ENCODE data around the gene POLR2J3. TPM values are rescaled to one million over a fixed set of nuclear protein-coding genes. Genes with fewer than 3 reads are reported as not detected.
"Not testable (repeated sequence)": the region's sequence is repeated elsewhere in the genome, so short reads cannot be mapped to it uniquely, and the experiment has no call there.

Gene POLR2J3
- total RNA-seq, 1 donor from 2014 or later, result 31.2 TPM

GRCh38 chr7:102604431-102605145 is 32.2 kb upstream of the POLR2J3 start:
- not testable (repeated sequence) for DNase-seq (ENCODE audit: low spot score in 2 of 2, unreplicated experiment in 2 of 2); H3K36me3 Mint-ChIP-seq; H3K4me1 Mint-ChIP-seq; H3K27ac Mint-ChIP-seq; H3K9me3 Mint-ChIP-seq; H3K27me3 Mint-ChIP-seq (ENCODE audit: low read depth); H3K4me3 Mint-ChIP-seq

GRCh38 chr7:102602317-102602716 is 29.9 kb upstream of the POLR2J3 start:
- H3K4me1 Mint-ChIP-seq; H3K4me3 Mint-ChIP-seq; H3K27me3 Mint-ChIP-seq (ENCODE audit: low read depth); DNase-seq (ENCODE audit: low spot score in 2 of 2, unreplicated experiment in 2 of 2); H3K27ac Mint-ChIP-seq; H3K9me3 Mint-ChIP-seq; H3K36me3 Mint-ChIP-seq: not testable (repeated sequence)

GRCh38 chr7:102599699-102600098 is 27.3 kb upstream of the POLR2J3 start:
- DNase-seq (ENCODE audit: low spot score in 2 of 2, unreplicated experiment in 2 of 2); H3K4me1 Mint-ChIP-seq; H3K36me3 Mint-ChIP-seq; H3K9me3 Mint-ChIP-seq; H3K4me3 Mint-ChIP-seq; H3K27me3 Mint-ChIP-seq (ENCODE audit: low read depth); H3K27ac Mint-ChIP-seq: not testable (repeated sequence)

GRCh38 chr7:102596036-102596435 is 23.7 kb upstream of the POLR2J3 start:
- not testable (repeated sequence) for DNase-seq (ENCODE audit: low spot score in 2 of 2, unreplicated experiment in 2 of 2); H3K36me3 Mint-ChIP-seq; H3K27me3 Mint-ChIP-seq (ENCODE audit: low read depth); H3K4me3 Mint-ChIP-seq; H3K9me3 Mint-ChIP-seq; H3K27ac Mint-ChIP-seq; H3K4me1 Mint-ChIP-seq

- H3K9me3 Mint-ChIP-seq; H3K36me3 Mint-ChIP-seq; H3K4me1 Mint-ChIP-seq; H3K27me3 Mint-ChIP-seq (ENCODE audit: low read depth); H3K4me3 Mint-ChIP-seq; H3K27ac Mint-ChIP-seq; DNase-seq (ENCODE audit: low spot score in 2 of 2, unreplicated experiment in 2 of 2): not testable (repeated sequence)
These were observed 21.4 kb upstream of the POLR2J3 start for GRCh38 chr7:102593637-102594334.

GRCh38 chr7:102592477-102593019 is 20.2 kb upstream of the POLR2J3 start:
- not testable (repeated sequence) for H3K9me3 Mint-ChIP-seq; H3K36me3 Mint-ChIP-seq; H3K27ac Mint-ChIP-seq; H3K27me3 Mint-ChIP-seq (ENCODE audit: low read depth); H3K4me1 Mint-ChIP-seq; DNase-seq (ENCODE audit: low spot score in 2 of 2, unreplicated experiment in 2 of 2); H3K4me3 Mint-ChIP-seq

GRCh38 chr7:102589857-102590256 is 17.5 kb upstream of the POLR2J3 start:
- H3K27ac Mint-ChIP-seq; H3K36me3 Mint-ChIP-seq; DNase-seq (ENCODE audit: low spot score in 2 of 2, unreplicated experiment in 2 of 2); H3K4me1 Mint-ChIP-seq; H3K4me3 Mint-ChIP-seq; H3K27me3 Mint-ChIP-seq (ENCODE audit: low read depth); H3K9me3 Mint-ChIP-seq: not testable (repeated sequence)

GRCh38 chr7:102583495-102583894 is 11.1 kb upstream of the POLR2J3 start:
- not testable (repeated sequence) for H3K4me1 Mint-ChIP-seq; DNase-seq (ENCODE audit: low spot score in 2 of 2, unreplicated experiment in 2 of 2); H3K27me3 Mint-ChIP-seq (ENCODE audit: low read depth); H3K36me3 Mint-ChIP-seq; H3K9me3 Mint-ChIP-seq; H3K4me3 Mint-ChIP-seq; H3K27ac Mint-ChIP-seq

- not testable (repeated sequence) for H3K27ac Mint-ChIP-seq; DNase-seq (ENCODE audit: low spot score in 2 of 2, unreplicated experiment in 2 of 2); H3K4me3 Mint-ChIP-seq; H3K27me3 Mint-ChIP-seq (ENCODE audit: low read depth); H3K4me1 Mint-ChIP-seq; H3K36me3 Mint-ChIP-seq; H3K9me3 Mint-ChIP-seq
These were observed 9.3 kb upstream of the POLR2J3 start for GRCh38 chr7:102581722-102582121.

GRCh38 chr7:102578486-102578885 is 6.1 kb upstream of the POLR2J3 start:
- not testable (repeated sequence) for H3K36me3 Mint-ChIP-seq; H3K27me3 Mint-ChIP-seq (ENCODE audit: low read depth)

GRCh38 chr7:102577315-102578240 is 5.2 kb upstream of the POLR2J3 start:
- not testable (repeated sequence) for H3K4me3 Mint-ChIP-seq; H3K9me3 Mint-ChIP-seq; H3K27me3 Mint-ChIP-seq (ENCODE audit: low read depth); DNase-seq (ENCODE audit: low spot score in 2 of 2, unreplicated experiment in 2 of 2); H3K27ac Mint-ChIP-seq; H3K4me1 Mint-ChIP-seq; H3K36me3 Mint-ChIP-seq

More at GRCh38 chr7:102578486-102578885, 6.1 kb upstream of the POLR2J3 start:
- H3K9me3 Mint-ChIP-seq; DNase-seq (ENCODE audit: low spot score in 2 of 2, unreplicated experiment in 2 of 2); H3K4me3 Mint-ChIP-seq; H3K4me1 Mint-ChIP-seq; H3K27ac Mint-ChIP-seq: not testable (repeated sequence)

- H3K27ac Mint-ChIP-seq; H3K27me3 Mint-ChIP-seq (ENCODE audit: low read depth); H3K4me1 Mint-ChIP-seq; H3K4me3 Mint-ChIP-seq; DNase-seq (ENCODE audit: low spot score in 2 of 2, unreplicated experiment in 2 of 2); H3K36me3 Mint-ChIP-seq; H3K9me3 Mint-ChIP-seq: not testable (repeated sequence)
These were observed 4.0 kb upstream of the POLR2J3 start for GRCh38 chr7:102576363-102576762.

GRCh38 chr7:102574607-102575006 is 2.2 kb upstream of the POLR2J3 start:
- not testable (repeated sequence) for H3K4me1 Mint-ChIP-seq; H3K4me3 Mint-ChIP-seq; DNase-seq (ENCODE audit: low spot score in 2 of 2, unreplicated experiment in 2 of 2); H3K27ac Mint-ChIP-seq; H3K27me3 Mint-ChIP-seq (ENCODE audit: low read depth); H3K9me3 Mint-ChIP-seq; H3K36me3 Mint-ChIP-seq
